HG02588 (cell line): ENCODE results near the gene CHD9.
"Not testable (repeated sequence)": the region's sequence is repeated elsewhere in the genome, so short reads cannot be mapped to it uniquely, and the experiment has no call there.

Experiments
- ATAC-seq: cut with Tn5 transposase; IDR thresholded peaks from one replicate; pipeline ENCODE4 v1.9.1; 2021; ENCODE audit warnings: mild to moderate bottlenecking, moderate library complexity; ENCODE audit not compliant: unreplicated experiment

The CHD9 gene, protein sequence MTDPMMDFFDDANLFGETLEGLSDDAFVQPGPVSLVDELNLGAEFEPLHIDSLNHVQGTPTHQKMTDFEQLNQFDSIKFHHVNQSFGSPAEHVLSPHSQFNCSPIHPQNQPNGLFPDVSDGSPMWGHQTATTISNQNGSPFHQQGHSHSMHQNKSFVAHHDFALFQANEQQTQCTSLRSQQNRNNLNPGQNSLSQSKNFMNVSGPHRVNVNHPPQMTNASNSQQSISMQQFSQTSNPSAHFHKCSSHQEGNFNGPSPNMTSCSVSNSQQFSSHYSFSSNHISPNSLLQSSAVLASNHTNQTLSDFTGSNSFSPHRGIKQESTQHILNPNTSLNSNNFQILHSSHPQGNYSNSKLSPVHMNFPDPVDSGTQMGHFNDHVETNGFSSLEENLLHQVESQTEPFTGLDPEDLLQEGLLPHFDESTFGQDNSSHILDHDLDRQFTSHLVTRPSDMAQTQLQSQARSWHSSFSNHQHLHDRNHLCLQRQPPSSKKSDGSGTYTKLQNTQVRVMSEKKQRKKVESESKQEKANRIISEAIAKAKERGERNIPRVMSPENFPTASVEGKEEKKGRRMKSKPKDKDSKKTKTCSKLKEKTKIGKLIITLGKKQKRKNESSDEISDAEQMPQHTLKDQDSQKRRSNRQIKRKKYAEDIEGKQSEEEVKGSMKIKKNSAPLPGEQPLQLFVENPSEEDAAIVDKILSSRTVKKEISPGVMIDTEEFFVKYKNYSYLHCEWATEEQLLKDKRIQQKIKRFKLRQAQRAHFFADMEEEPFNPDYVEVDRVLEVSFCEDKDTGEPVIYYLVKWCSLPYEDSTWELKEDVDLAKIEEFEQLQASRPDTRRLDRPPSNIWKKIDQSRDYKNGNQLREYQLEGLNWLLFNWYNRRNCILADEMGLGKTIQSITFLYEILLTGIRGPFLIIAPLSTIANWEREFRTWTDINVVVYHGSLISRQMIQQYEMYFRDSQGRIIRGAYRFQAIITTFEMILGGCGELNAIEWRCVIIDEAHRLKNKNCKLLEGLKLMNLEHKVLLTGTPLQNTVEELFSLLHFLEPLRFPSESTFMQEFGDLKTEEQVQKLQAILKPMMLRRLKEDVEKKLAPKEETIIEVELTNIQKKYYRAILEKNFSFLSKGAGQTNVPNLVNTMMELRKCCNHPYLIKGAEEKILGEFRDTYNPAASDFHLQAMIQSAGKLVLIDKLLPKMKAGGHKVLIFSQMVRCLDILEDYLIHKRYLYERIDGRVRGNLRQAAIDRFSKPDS (N-terminal part only)

GRCh38 chr16:53054670-53055485 is at the start of gene CHD9:
CHD9 (plus strand) TSS chr16:53054991; CDS start chr16:53156090, 101,099 bp downstream.
- ATAC-seq: peak; percentile 78

DNA sequence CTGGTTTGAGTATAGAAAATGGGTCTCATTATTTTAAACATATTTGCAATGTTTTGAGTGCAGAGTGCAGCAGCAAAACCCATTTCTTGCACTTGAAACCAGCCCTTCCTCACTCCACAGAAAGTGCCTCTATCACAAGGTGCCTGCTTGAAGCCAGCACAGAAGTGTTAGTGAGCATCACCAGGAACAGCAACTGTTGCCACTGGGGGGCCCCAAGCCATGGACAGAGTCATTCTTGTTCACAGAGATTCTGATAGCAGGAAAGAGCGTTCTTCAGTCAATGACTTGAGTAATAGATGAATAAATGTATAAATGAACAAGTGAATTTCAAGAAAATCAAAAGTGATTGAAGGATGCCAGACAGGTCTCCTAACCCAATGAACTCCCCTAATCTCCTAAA is 47.7 kb upstream of the CHD9 start:
- no peak for ATAC-seq

GRCh38 chr16:53014287-53014686 is 40.5 kb upstream of the CHD9 start:
- no peak for ATAC-seq

DNA sequence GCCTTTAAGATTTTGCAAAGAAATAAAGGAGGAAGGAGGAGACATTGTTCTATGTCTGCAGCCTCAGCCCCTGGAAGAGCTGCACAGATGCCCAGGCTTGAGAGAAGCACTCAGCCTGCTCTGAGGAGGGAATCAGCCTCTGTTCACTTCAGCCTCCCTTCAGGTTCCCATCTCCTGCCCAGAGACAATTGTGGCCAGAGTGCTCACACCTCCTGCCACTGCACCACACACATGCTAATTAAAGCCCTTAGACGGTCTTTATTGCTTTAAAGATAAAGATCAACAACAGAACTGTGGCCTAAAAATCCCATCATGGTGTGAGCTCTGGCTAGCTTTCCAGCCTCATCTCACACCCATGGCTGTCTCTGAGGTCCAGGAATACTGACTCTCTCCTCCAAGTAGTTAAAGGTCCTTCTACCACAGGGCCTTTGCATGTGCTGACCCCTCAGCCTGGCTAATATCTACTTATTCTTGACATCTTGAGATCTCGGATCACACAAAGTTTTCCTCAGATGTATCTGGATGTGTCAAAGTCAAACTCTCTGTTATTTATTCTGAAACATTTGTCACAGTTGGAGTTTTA is 35.9 kb upstream of the CHD9 start:
- ATAC-seq: no peak

GRCh38 chr16:53022374-53022773 is 32.4 kb upstream of the CHD9 start:
- no peak for ATAC-seq

DNA sequence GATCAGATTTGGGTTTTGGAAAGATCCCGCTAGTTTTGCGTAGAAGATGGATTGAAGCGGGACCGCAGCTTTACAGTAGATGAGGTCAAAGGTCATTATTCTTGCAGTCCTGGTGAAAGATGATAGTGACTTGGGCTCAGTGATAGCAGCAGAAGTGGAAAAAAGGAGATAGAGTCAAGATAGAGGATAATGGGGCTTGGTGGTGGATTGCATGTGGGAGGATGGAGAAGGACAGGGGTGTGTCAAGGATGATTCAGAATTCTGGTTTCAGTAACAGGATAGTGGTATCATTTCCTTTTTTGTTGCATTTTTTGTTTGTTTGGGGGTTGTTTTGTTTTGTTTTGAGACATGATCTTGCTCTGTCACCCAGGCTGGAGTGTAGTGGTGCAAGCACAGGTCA is 30.7 kb upstream of the CHD9 start:
- ATAC-seq: no peak

- no peak for ATAC-seq
These were observed 24.8 kb upstream of the CHD9 start for GRCh38 chr16:53029971-53030370.

DNA sequence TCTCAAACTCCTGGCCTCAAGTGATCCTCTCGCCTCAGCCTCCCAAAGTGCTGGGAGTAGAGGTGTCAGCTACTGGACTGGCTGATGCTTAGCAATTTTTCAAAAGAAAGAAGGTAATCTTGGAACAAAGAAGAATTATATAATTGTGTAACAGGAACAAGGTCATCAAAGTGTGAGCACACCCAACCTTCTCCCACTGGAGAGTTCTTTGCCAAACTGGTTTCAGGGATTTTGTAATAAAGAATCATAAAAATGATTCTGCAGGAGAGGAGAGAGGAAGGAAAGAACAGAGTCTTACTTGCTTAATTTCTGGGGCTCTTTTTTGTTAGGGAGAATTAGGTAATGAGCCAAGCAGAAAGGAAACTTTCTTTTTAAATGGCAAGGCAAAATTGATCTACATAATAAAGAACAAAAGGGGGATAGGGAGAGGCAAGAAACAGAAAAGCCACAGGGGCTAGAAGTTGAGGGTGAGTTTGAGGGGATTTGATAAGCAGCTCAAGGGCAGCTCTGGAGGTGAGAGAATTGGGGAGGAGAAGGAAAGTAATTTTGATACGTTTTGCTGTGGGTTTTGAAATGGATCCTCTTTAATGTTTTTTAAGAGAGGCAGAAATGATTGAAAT is 23.4 kb upstream of the CHD9 start:
- no peak for ATAC-seq

DNA sequence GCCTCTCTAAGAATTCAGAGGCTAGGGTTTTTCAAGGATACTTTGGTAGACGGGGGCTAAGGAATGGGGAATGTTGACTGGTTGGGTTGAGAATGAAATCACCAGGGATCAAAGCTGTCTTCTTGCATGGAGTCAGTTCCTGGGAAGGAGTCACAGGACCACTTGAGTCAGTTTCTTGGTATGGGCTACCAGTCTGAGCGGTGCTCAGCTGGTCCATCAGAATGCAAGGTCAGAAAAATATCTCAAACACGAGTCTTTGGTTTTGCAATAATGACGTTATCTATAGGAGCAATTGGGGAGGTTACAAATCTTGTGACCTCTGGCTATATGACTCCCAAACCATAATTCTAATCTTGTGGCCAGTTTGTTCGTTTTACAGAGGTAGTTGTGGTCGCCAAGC is 20.5 kb upstream of the CHD9 start:
- no peak for ATAC-seq

DNA sequence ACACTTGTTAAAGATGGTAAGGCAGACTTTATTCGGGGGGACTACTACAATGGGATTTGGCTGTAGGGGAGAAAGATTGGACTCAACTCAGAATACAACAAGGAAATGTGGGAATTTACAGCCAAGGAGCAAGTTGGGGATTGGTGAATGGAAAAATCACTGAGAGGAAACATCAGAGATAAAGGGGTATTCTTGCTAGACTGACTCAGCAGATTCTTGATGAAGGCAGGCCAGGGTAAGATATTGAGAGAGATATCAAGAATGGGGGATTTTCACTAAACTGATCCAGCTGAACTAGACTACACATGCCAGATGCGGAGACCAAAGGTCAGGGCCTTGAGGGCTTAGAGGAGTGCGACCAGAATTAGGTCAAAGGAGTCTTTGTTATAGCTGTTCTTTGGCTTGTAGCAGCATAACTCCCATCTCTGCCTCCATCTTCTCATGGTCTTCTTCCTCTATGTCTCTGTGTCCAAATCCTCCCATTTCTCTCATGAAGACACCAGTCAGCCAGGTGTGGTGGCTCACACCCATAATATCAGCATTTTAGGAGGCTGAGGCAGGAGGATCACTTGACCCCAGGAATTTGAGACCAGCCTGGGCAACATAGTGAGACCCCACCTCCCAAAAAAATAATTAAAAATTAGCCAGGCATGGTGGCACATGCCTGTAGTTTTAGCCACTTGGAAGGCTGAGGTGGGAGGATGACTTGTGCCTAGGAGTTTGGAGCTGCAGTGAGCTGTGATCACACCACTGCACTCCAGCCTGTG is 19.4 kb upstream of the CHD9 start:
- no peak for ATAC-seq

- ATAC-seq: no peak
These were observed 18.7 kb upstream of the CHD9 start for GRCh38 chr16:53036066-53036465.

DNA sequence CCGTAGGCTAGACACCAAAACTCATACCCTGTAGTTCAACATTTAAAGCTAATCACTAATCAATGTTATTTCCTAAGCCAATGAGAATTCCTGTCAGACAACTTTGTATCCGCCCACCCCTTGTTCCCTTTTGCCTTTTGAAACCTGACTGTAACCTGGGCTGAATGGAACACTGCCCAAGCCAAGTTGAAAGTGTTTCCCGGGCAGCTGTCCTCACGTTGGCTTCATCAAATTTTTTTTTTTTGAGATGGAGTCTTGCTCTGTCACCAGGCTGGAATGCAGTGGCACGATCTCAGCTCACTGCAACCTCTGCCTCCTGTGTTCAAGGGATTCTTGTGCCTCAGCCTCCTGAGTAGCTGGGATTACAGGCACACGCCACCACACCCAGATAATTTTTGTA is 18.1 kb upstream of the CHD9 start:
- not testable (repeated sequence) for ATAC-seq

DNA sequence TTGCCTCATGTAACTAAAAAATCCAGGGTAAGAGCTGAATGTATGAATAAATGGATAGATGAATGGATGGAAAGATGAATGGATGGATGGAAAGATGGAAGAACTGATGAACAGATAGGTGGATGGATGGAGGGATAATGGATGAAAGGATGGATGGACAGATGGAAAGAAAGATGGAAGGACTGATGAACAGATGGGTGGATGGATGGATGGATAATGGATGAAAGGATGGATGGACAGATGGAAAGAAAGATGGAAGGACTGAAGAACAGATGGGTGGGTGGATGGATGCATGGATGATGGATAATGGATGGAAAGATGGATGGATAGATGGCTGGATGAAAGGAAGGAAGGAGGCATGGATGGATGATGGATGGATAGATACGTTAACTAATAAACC is 14.0 kb upstream of the CHD9 start:
- no peak for ATAC-seq

GRCh38 chr16:53041320-53042051 is 13.3 kb upstream of the CHD9 start:
- peak; percentile 69 for ATAC-seq

- ATAC-seq: no peak
These were observed 12.5 kb upstream of the CHD9 start for GRCh38 chr16:53042235-53042701.

DNA sequence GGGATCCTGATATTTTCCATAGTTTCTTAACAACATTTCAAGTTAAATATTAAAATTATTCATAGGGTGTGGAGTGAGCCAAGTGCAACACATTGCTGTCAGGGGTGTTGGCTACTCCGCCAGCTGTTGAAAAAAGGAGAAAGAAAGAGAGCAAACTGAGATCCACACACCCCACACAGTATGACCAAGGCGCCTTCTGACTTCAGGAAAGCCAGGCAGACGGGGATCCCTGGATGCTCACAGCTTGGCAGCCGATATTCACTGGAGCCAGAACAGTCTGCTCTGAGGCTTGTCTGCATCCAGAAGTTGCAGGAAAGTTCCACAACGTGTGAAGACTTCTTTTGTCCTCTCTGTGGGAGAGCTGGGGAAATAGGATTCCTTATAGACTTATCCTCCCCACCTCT is 11.4 kb upstream of the CHD9 start:
- ATAC-seq: no peak

GRCh38 chr16:53043986-53044601 is 10.7 kb upstream of the CHD9 start:
- ATAC-seq: no peak
